Kidney (tissue), 14 donors: ENCODE measurements around the gene MDFIC2. TPM values are rescaled to one million over a fixed set of nuclear protein-coding genes. Genes with fewer than 3 reads are reported as not detected.
A peak's percentile ranks its signal among the peaks of the same experiment; 100 is the strongest.
"Not testable (repeated sequence)": the region's sequence is repeated elsewhere in the genome, so short reads cannot be mapped to it uniquely, and the experiment has no call there.

ENCODE experiments used
- DNase-seq, 5 donors: peaks; one replicate each; pipeline ENCODE4 v3.0.0-alpha.2; 2013 to 2020
- FAIRE-seq: peaks from 2 replicates; lab custom pipeline; 2012; peaks lifted over from hg19 to GRCh38; lab: Jason Lieb, UNC
- H3K27ac ChIP-seq, 2 donors: one replicate each; pipeline ENCODE4 v1.7.0; 2013; ENCODE audit warnings: low read depth in 2 of 2, low read length in 2 of 2, inconsistent platforms in 1 of 2
- H3K27me3 ChIP-seq: one replicate; pipeline ENCODE4 v1.7.1; 2013; ENCODE audit warnings: low read length, inconsistent platforms; ENCODE audit not compliant: control insufficient read depth, insufficient read depth
- H3K36me3 ChIP-seq, 3 donors: one replicate each; pipeline versions ENCODE4 v1.7.0 to v1.7.1; 2013; ENCODE audit warnings: low read length in 3 of 3, control low read depth in 1 of 3, inconsistent platforms in 1 of 3; ENCODE audit not compliant: insufficient read depth in 3 of 3, control insufficient read depth in 2 of 3
- H3K4me1 ChIP-seq, 3 donors: one replicate each; pipeline versions ENCODE4 v1.7.0 to v1.7.1; 2013; ENCODE audit warnings: low read length in 3 of 3, inconsistent platforms in 1 of 3, low read depth in 1 of 3; ENCODE audit not compliant: control insufficient read depth in 2 of 3, insufficient read depth in 2 of 3
- H3K4me3 ChIP-seq, 3 donors: one replicate each; pipeline versions ENCODE4 v1.7.0 to v1.8.1; 2013; ENCODE audit warnings: low read length in 3 of 3, control low read depth in 1 of 3, inconsistent platforms in 1 of 3
- H3K9ac ChIP-seq, 3 donors: one replicate each; pipeline versions ENCODE4 v1.7.0 to v1.7.1; 2013; ENCODE audit warnings: low read length in 3 of 3, control low read depth in 1 of 3, inconsistent platforms in 1 of 3
- H3K9me3 ChIP-seq, 3 donors: one replicate each; pipeline versions ENCODE4 v1.7.0 to v1.7.1; 2013; ENCODE audit warnings: low read length in 3 of 3, control low read depth in 1 of 3, inconsistent platforms in 1 of 3; ENCODE audit not compliant: control insufficient read depth in 2 of 3, insufficient read depth in 1 of 3
- intact Hi-C: fragments of 100-400 bp; cut with DNase I; formaldehyde crosslinking; loops from one replicate; pipeline ENCODE4 v1.11.1; 2022
- polyA plus RNA-seq: library from polyadenylated mRNA; stranded (reverse); fragments of 350-450 nt; fragmentation: Illumina TruSeq; extraction: RNeasy Lipid Tissue Mini Kit (QIAGEN cat#74804); gene quantifications from one replicate; pipeline ENCODE4 v1.2.3, GENCODE V29; 2014; ENCODE audit warnings: low read depth, low replicate concordance; ENCODE audit not compliant: insufficient read depth
- total RNA-seq: library from RNA; stranded (reverse); fragmentation: NEBNext Ultra II Directional; extraction: Animal tissue kit (Norgen Biotek cat#: 25700); gene quantifications from one replicate; pipeline ENCODE4 v1.2.1, GENCODE V29; 2021
- TF ChIP-seq, protein P1 (sequence below): IDR thresholded peaks from 3 replicates; pipeline ENCODE4 v1.5.1; 2012; ENCODE audit warnings: mild to moderate bottlenecking, moderate library complexity, borderline replicate concordance; ENCODE audit not compliant: insufficient read depth; ENCODE audit errors: extremely low read depth
- donor health status: control.
- donor health status: control.
- donor health status: control.
- donor health status: control.
- donor health status: control.
- donor health status: DM: yes; HTN: yes; CAD: no.
- donor health status: Normal renal cell carcinoma (clear cell type).

MDFIC2 gene
- total and polyA plus RNA-seq, 2 donors from 2014 or later: not detected

DNA sequence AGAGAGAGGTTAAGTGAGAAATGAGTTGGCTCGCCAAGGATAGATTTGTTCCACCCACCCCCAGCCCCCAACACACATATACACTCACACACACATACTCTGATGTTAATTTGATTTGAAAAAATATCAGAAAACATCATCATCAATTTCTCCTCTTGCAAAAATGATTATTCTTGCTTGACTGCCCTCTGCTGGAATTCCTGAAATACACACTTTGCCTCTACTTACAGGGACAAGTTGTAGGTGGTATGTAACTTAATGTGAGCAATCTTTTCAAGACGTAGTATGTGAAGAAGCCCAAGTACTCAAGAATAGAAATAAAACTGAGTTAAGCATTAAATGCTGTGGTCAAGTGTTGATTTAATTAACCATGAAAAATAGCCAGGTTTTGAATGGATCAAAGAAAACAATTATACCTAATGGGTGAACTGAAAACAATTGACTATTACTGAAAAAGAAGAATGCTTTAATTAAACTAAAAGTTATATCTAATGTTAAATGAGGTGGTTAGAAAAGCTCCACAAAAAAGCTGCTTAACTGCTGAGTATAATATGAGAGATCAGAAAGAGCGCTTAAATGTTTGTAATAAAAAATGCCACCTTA is 46.6 kb upstream of the MDFIC2 start:
- H3K36me3 ChIP-seq: no peaks in the 10 kb centered on the region
- no peak overlapping the region for H3K9ac ChIP-seq
- no peak overlapping the region for H3K4me3 ChIP-seq
- H3K9me3 ChIP-seq: peaks cover 0 to 2% (median 0%) of the 10 kb centered on the region in 3 donors
- DNase-seq (peak in 2 of 5 donors; percentile 32 to 47), FAIRE-seq (peak; percentile 60)
- TF ChIP-seq, protein P1, sequence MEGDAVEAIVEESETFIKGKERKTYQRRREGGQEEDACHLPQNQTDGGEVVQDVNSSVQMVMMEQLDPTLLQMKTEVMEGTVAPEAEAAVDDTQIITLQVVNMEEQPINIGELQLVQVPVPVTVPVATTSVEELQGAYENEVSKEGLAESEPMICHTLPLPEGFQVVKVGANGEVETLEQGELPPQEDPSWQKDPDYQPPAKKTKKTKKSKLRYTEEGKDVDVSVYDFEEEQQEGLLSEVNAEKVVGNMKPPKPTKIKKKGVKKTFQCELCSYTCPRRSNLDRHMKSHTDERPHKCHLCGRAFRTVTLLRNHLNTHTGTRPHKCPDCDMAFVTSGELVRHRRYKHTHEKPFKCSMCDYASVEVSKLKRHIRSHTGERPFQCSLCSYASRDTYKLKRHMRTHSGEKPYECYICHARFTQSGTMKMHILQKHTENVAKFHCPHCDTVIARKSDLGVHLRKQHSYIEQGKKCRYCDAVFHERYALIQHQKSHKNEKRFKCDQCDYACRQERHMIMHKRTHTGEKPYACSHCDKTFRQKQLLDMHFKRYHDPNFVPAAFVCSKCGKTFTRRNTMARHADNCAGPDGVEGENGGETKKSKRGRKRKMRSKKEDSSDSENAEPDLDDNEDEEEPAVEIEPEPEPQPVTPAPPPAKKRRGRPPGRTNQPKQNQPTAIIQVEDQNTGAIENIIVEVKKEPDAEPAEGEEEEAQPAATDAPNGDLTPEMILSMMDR: peak; percentile 63
- no peaks in the 10 kb centered on the region for H3K27me3 ChIP-seq
- no peaks in the 10 kb centered on the region for H3K4me1 ChIP-seq
- intact Hi-C loops: no loop called here
- H3K27ac ChIP-seq: no peak overlapping the region

DNA sequence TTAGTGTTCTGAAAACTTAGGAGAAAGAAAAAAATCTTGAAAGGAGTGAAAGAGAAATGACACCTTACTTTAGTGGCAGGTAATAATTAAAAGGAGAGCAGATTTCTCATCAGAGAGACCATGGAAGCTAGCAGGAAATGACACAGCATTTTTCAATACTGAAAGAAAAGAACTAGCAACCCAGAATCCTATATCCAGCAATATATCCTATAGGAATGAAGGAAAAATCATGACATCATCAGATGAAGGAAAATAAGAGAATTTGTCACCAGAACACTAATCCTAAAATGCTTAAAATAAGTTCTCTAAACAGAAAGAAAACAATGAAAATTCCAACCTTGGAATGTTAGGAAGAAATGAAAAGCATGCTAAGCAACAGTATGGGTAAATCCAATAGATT is 39.8 kb upstream of the MDFIC2 start:
- Histone ChIP-seq H3K9ac (no peak overlapping the region), H3K4me3 (no peak overlapping the region), H3K27me3 (no peaks in the 10 kb centered on the region), H3K4me1 (no peaks in the 10 kb centered on the region), H3K36me3 (no peaks in the 10 kb centered on the region), H3K9me3 (no peaks in the 10 kb centered on the region), H3K27ac (no peak overlapping the region)
- TF ChIP-seq, protein P1: no peak
- intact Hi-C loops: no loop called here
- no peak for FAIRE-seq
- no peak for DNase-seq

DNA sequence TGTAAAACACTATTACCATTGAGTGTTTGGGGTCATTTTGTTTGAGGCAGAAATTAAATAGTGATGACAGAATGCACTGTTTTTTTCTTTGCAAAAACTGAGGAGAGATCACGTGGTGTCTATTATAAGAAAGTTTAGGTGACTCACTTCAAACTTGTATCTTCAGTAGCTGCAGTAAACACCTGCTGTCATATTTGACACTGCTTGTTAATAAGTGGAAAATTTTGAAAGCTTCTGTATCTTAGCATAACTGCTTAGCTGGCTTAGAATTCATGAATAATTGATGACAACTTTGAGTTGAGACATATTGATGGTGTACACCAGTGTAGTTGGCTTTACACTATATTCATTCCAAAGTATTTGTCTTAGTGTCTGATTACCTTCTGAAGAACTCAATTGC is 29.7 kb upstream of the MDFIC2 start:
- FAIRE-seq: no peak
- Histone ChIP-seq H3K4me1 (no peaks in the 10 kb centered on the region), H3K27ac (no peak overlapping the region), H3K36me3 (no peaks in the 10 kb centered on the region), H3K27me3 (no peaks in the 10 kb centered on the region), H3K9me3 (no peaks in the 10 kb centered on the region), H3K9ac (no peak overlapping the region), H3K4me3 (no peak overlapping the region)
- intact Hi-C loops: no loop called here
- DNase-seq: no peak
- TF ChIP-seq, protein P1: no peak

DNA sequence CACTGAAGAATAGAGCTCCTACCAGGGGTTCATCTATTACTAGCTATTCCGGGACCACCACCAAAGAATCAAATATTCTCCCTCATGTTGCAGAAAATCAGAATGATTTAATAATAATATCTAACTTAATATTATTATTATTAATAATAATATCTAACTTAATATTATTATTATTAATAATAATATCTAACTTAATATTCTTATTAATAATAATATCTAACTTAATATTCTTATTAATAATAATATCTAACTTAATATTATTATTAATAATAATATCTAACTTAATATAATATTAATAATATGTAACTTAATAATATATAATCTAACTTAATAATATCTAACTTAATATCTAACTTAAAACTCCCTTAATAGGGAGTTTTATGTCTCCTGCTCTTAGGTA is 24.4 kb upstream of the MDFIC2 start:
- H3K9ac ChIP-seq, H3K4me1 ChIP-seq, intact Hi-C loops, H3K4me3 ChIP-seq, H3K9me3 ChIP-seq, H3K27me3 ChIP-seq, H3K27ac ChIP-seq, DNase-seq, H3K36me3 ChIP-seq: not testable (repeated sequence)
- FAIRE-seq: peak; percentile 98
